Activated CD8-positive, alpha-beta memory T cell treated with anti-CD3 and anti-CD28 coated beads, Interleukin-2, amount 50 U/mL, for 48 hours (primary cell): ENCODE results near the gene MYL6.
"Not testable (repeated sequence)": the region's sequence is repeated elsewhere in the genome, so short reads cannot be mapped to it uniquely, and the experiment has no call there.

Experiments used
- DNase-seq: peaks from one replicate; pipeline ENCODE4 v3.0.0-alpha.2; 2020

Gene MYL6

DNA sequence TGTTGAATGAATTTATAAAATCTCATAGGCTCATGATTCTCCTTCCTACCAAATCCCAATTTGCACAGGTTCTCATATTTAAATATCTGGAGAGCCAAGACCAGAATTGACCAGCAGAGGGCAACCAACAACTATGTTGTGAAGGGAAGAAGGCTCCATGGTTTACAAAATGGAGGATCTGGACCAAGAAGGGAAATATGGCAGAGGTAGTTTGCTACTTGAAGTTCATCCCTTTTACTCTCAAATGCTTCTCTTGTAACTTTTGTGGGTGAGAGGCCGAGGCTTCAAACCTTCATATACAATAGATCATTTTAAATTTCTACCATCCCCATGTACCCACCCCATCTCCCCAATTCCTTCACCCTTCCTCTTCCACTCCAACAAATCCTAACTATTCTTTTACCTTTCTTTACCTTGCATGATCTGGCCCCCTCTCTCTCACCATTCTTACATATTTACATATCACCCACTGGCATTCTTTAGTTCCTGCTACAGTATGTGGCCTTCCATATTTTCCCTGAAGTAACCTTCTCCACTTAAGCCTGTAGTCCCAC, 34.9 kb downstream of the MYL6 start:
- DNase-seq, result peak; percentile 70

DNA sequence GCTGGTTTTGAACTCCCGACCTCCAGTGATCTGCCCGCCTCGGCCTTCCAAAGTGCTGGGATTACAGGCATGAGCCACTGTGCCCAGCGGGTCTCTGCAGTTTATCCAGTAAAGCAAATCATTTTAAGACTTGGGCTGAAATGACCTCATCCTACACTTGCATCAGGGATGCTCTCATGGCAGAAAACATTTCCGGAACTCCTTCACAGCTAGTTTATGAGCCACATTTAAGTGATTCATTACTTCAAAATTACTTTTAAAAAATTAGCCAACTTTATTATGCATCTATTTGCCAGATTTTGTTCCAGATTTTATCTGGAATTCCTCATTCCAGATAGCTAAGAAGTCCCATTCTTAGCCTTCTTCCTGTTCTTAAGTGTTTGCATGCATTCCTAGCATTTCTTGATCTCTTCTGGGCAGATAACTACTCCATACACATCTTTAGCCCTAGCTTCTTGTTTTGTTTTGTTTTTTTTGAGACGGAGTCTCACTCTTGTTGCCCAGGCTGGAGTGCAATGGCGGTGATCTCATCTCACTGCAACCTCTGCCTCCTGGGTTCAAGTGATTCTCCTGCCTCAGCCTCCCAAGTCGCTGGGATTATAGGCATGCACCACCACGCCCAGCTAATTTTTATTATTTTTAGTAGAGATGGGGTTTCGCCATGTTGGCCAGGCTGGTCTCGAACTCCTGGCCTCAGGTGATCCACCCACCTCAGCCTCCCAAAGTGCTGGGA, 38.8 kb downstream of the MYL6 start:
- DNase-seq, result not testable (repeated sequence)

DNA sequence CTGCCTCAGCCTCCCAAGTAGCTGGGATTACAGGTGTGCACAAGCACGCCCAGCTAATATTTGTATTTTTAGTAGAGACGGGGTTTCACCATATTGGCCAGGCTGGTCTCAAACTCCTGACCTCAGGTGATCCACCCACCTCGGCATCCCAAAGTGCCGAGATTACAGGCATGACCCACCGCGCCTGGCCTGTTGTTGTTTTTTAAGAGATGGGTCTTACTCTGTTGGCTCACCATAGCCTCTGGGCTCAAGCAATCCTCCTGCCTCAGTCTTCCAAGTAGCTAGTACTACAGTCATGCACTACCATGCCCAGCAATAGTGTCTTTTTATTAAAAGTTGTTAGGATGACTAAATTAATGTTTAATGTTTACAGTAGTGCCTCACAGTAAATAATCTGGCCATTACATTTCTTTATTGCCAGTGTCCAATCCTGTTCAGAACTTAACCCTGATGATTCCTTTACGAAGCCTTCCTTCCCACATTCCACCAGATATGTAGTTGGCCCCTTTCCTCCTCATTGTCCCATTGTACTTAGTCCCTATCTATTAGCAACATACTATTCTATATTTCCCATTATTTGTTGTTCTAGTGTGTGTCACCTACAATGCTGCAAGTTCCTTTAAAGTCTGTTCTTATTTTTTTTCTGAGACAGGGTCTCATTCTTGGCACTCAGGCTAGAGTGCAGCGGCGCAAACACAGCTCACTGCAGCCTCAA, 39.9 kb downstream of the MYL6 start:
- DNase-seq, result no peak

DNA sequence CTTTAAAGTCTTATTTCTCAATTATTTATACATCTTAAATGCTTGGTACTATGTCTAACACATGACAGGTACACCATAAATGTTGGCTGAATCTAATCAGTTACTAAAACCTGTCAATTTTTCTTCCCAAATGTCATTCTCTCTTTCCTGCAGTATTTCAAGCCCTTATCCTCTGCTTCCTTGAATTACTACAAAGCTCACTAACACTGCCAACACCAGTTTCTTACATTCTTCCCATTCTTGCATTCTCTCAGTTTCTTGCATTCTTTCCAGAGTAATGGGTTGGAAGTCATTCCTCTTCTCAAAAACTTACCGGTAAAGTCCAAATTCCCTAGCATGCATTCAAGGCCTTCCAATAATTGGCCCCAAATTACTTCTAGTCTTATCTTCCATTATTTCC, 40.7 kb downstream of the MYL6 start:
- DNase-seq, result no peak

DNA sequence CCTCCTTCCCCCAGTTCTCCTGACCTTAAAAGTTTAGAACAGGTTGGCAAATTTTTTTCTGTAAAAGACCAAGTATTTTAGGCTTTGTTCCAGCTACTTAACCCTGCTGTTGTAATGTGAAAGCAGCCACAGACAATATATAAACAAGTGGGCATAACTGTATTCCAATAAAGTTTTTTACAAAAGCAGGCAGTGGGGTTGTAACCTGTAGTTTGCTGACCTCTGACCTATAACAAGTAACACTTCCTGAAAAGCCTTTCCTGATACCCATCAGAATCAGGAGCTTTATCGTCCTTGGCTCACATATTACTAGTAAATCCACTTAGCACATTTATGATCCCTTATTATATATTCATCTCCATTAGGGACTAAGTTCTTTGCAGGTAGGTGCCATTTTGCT, 44.2 kb downstream of the MYL6 start:
- no peak for DNase-seq

DNA sequence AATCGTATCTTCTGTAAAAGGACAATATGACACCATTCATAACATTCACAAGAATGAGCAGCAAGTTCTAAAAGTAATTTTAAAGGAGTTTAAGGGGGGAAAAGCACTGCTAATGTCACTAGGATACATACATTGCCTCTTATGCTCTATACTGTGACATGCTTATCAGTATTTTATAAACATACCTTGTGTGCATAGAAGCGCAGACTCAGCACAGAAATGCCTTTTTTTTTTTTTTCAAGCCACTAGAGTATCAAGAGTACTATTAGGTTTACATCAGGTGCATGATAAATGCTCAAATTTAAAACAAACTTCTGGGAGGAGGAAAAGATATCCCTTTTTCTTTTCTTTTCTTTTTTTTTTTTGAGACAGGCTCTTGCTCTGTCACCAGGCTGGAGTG, 44.7 kb downstream of the MYL6 start:
- DNase-seq, result no peak

DNA sequence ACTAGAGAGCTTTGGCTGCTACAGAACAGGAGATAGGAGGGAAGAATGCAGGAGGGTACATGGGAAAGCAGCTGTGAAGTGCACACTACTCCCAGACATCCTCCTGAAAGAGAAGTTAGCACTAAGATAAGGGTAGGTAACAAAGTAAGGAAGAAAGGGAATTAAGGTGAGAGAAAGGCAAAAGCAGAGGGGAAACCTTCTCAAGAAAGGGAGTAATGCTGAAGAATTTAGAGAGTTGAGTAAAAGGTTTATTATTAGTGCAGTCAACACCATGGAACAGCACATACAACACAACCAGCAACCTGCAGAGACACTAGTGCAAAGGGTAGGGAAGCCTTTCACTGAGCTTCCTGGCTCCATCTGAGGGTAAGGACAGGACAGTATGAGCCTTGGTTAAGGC, 46.1 kb downstream of the MYL6 start:
- DNase-seq, result no peak

DNA sequence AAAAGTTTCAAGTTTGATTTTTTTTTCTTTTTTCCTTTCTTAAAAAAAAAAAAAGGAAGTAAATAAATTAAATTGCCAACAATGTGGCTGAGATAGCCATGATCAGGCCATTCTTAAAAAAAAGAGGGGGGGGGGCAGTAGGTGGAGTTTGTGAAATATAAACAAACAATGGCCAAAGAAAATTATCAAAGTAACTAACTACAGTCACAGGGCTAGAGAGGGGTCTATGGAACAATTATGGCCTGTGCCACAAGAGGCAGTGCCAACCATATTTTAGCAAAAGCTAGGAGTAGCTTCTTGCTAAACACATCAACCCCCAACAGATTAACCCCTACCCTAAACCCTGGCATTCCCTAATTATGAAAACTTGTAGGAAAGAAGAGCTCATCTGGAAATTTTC, 47.3 kb downstream of the MYL6 start:
- DNase-seq, result no peak

DNA sequence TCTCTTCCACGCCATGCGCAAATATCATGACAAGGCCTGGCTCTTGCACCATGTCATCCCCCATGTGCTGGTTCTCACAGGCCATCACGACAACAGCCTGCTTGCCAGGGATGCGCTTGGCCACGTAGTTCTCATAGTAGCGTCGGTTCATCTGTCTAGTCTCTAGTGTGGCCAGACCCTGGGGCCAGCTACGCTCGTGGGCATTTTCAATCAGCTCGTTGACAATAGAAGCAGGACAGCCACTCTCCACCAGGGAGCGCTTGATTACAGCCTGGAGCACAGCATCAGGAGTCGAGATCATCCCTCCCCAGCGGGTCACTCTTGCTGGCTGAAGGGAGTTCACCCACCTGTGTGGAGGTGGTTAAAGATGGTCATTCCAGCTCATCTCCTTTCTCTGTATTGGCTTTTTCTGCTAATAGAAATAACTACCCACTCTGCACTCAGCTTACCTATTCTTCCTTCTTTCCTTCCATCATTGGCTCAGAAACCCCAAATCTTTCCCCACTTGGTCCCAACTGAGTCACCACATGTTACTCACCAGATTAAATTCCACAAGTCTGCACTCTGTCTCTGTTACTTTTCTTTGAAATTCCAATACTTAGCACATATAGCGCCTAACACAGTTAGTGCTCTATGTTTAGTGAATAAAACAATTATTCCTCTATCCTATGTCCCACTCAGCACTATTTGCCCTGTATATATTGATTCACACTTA, 48.5 kb downstream of the MYL6 start:
- peak; percentile 61 for DNase-seq

DNA sequence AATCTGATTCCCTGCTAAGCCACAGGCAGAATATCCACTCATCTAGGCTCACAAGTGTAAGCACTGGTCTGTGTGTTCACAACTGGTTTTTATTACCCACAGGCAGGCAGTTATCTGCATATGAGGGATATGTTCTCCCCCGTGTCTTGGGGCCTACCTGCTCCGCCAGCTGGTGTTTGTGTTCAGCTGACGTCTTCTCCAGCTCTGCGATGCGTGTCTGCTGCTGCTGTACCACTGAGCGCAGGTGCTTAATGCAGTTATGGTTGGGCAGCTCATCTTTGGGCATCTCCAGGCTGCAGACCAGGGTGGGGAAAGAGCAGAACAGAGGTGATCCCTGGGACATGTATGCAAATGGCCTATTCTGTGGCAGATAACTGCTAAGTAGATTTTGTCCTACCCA, 49.8 kb downstream of the MYL6 start:
- DNase-seq, result no peak
